ENCODE measurements around the gene NUDT22. TPM values are rescaled to one million over a fixed set of nuclear protein-coding genes. Genes with fewer than 3 reads are reported as not detected.

The NUDT22 gene
- total RNA-seq, 1 experiment from 2014 or later, result 72.4 TPM

DNA sequence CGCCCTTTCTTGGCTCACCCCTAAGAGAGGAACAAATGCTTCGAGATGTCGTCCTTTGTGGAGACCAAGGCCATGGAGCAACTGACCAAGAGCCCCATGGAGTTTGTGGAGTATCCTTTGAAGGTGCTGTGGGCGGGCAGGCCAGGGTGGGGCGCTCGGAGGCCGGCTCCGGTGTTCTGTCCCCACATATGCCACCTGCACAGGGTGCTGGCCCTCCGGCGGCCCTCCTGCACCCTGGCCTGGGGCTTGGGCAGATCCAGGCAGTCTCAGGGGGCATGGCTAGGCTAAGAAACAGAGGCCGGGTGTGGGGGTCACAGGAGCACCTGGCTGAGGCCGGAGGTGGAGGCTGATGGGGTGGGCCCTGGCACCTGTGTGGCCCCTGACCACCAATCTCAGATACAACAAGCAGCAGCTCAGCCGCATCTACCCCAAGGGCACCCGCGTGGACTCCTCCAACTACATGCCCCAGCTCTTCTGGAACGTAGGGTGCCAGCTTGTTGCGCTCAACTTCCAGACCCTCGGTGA is 35.5 kb downstream of the NUDT22 start:
- Histone ChIP-seq H3K27ac (ENCODE audit: low read depth, low read length, poor library complexity, severe bottlenecking) (no peak overlapping the region), H3K36me3 (ENCODE audit: insufficient read depth, low read length, poor library complexity, severe bottlenecking) (peaks cover 72% of the 10 kb centered on the region), H3K4me1 (ENCODE audit: insufficient read depth, low read length, poor library complexity, severe bottlenecking) (no peaks in the 10 kb centered on the region), H3K4me3 (ENCODE audit: low read depth, low read length, poor library complexity, severe bottlenecking) (no peak overlapping the region), H3K27me3 (replicated peaks; ENCODE audit: insufficient read depth, low read depth, low read length, poor library complexity) (no peaks in the 10 kb centered on the region), H3K9me3 (ENCODE audit: low read depth, low read length, poor library complexity, severe bottlenecking) (no peaks in the 10 kb centered on the region)
- BruUV-seq (replicated peaks), result no TSS peak
- intact Hi-C loops (cut with micrococcal nuclease; ENCODE audit: unreplicated experiment), result no loop called here
- ChIA-PET CTCF (interaction anchor here (0.9 kb wide), 1 partner anchor 10 kb away, joined by 3 read pairs; the partner anchor contains the start of gene PLCB3), POLR2A (ENCODE audit: low non-redundant PET) (no interaction called here)
- TF ChIP-seq, protein P1, sequence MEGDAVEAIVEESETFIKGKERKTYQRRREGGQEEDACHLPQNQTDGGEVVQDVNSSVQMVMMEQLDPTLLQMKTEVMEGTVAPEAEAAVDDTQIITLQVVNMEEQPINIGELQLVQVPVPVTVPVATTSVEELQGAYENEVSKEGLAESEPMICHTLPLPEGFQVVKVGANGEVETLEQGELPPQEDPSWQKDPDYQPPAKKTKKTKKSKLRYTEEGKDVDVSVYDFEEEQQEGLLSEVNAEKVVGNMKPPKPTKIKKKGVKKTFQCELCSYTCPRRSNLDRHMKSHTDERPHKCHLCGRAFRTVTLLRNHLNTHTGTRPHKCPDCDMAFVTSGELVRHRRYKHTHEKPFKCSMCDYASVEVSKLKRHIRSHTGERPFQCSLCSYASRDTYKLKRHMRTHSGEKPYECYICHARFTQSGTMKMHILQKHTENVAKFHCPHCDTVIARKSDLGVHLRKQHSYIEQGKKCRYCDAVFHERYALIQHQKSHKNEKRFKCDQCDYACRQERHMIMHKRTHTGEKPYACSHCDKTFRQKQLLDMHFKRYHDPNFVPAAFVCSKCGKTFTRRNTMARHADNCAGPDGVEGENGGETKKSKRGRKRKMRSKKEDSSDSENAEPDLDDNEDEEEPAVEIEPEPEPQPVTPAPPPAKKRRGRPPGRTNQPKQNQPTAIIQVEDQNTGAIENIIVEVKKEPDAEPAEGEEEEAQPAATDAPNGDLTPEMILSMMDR (conservative IDR thresholded peaks at IDR 0.05; ENCODE audit: low read depth, low read length), result no peak
- TF ChIP-seq EZH2 (IDR thresholded peaks at IDR 0.05; ENCODE audit: borderline replicate concordance, low read depth, low read length, poor library complexity, severe bottlenecking), result no peak
- DNase-seq (ENCODE audit: low spot score), result no peak

DNA sequence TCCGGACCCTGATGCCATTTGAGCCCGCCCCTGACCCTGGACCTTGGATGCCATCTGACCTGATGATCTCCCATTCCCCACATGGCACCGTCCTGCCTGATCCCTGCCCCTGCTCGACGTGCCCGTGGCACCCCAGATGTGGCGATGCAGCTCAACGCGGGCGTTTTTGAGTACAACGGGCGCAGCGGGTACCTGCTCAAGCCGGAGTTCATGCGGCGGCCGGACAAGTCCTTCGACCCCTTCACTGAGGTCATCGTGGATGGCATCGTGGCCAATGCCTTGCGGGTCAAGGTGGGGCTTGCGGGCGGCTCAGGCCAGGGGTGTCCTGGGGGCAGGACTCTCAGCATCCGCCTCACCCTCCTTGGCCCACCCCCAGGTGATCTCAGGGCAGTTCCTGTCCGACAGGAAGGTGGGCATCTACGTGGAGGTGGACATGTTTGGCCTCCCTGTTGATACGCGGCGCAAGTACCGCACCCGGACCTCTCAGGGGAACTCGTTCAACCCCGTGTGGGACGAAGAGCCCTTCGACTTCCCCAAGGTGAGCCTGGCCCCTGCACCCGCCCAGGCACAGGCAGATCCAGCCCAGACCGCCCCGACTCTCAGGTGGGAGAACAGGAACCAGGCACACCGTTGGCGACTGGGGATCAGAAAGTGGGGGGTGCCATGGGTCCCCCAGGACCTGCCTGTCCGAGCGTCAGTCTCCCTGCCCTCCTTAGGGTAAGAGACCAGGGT is 36.4 kb downstream of the NUDT22 start:
- ChIA-PET CTCF (no interaction called here), POLR2A (ENCODE audit: low non-redundant PET) (no interaction called here)
- intact Hi-C loops (cut with micrococcal nuclease; ENCODE audit: unreplicated experiment), result no loop called here
- TF ChIP-seq EZH2 (IDR thresholded peaks at IDR 0.05; ENCODE audit: borderline replicate concordance, low read depth, low read length, poor library complexity, severe bottlenecking), result no peak
- TF ChIP-seq, protein P1 (conservative IDR thresholded peaks at IDR 0.05; ENCODE audit: low read depth, low read length), result no peak
- peaks cover 68% of the 10 kb centered on the region for H3K36me3 ChIP-seq (ENCODE audit: insufficient read depth, low read length, poor library complexity, severe bottlenecking)
- no peak overlapping the region for H3K27ac ChIP-seq (ENCODE audit: low read depth, low read length, poor library complexity, severe bottlenecking)
- H3K9me3 ChIP-seq (ENCODE audit: low read depth, low read length, poor library complexity, severe bottlenecking), result no peaks in the 10 kb centered on the region
- H3K4me1 ChIP-seq (ENCODE audit: insufficient read depth, low read length, poor library complexity, severe bottlenecking), result no peaks in the 10 kb centered on the region
- H3K4me3 ChIP-seq (ENCODE audit: low read depth, low read length, poor library complexity, severe bottlenecking), result no peak overlapping the region
- no peak for DNase-seq (ENCODE audit: low spot score)
- no peaks in the 10 kb centered on the region for H3K27me3 ChIP-seq (replicated peaks; ENCODE audit: insufficient read depth, low read depth, low read length, poor library complexity)
- no TSS peak for BruUV-seq (replicated peaks)

DNA sequence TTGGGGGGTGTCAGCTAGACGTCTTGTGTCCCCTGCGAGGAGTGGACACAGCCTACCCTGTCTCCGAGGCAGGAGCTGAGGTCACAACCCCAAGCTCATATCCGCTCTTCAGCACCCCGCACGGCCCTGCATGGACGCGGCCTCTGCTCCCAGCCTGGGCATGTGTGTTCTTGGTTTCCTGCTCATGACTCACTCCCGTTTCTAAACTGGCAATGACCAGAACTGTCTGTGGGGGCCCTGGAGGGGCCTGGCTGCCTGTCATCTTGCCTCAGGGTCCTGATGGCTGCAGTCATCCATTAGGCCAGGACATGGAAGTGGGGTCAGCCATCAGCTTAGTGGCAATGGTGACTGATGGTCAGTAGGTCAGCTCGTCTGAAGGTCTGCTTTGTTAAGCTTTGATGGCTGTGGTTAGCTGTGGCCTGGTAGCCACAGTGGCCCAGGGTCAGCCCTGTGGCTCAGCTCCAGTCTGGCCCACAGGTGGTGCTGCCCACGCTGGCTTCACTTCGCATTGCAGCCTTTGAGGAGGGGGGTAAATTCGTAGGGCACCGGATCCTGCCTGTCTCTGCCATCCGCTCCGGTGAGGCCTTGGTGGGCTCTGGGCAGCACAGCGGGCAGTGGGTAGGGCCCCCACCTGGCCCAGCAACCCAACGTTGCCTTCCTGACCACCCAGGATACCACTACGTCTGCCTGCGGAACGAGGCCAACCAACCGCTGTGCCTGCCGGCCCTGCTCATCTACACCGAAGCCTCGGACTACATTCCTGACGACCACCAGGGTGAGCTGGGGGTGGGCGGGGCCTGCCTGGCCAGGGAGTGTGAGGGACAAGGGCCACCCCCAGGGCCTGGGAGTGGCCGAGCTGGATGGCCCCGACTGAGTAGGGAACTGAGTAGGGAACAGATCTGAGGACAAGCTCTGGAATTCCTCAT is 37.2 kb downstream of the NUDT22 start:
- DNase-seq (ENCODE audit: low spot score), result no peak
- CTCF ChIA-PET, result interaction anchor here (0.5 kb wide), 1 partner anchor 78 kb away, joined by 3 read pairs; the partner anchor contains the start of gene STIP1
- H3K36me3 ChIP-seq (ENCODE audit: insufficient read depth, low read length, poor library complexity, severe bottlenecking), result peaks cover 66% of the 10 kb centered on the region
- H3K4me1 ChIP-seq (ENCODE audit: insufficient read depth, low read length, poor library complexity, severe bottlenecking), result peaks cover 2% of the 10 kb centered on the region
- H3K27ac ChIP-seq (ENCODE audit: low read depth, low read length, poor library complexity, severe bottlenecking), result no peak overlapping the region
- H3K27me3 ChIP-seq (replicated peaks; ENCODE audit: insufficient read depth, low read depth, low read length, poor library complexity), result no peaks in the 10 kb centered on the region
- intact Hi-C loops (cut with micrococcal nuclease; ENCODE audit: unreplicated experiment), result no loop called here
- POLR2A ChIA-PET (ENCODE audit: low non-redundant PET), result no interaction called here
- no TSS peak for BruUV-seq (replicated peaks)
- no peaks in the 10 kb centered on the region for H3K9me3 ChIP-seq (ENCODE audit: low read depth, low read length, poor library complexity, severe bottlenecking)
- TF ChIP-seq, protein P1 (conservative IDR thresholded peaks at IDR 0.05; ENCODE audit: low read depth, low read length), result no peak
- no peak for TF ChIP-seq EZH2 (IDR thresholded peaks at IDR 0.05; ENCODE audit: borderline replicate concordance, low read depth, low read length, poor library complexity, severe bottlenecking)
- H3K4me3 ChIP-seq (ENCODE audit: low read depth, low read length, poor library complexity, severe bottlenecking), result no peak overlapping the region

Measured in A673 (cell line).